ENCODE data around the gene P4HA1.

DNA sequence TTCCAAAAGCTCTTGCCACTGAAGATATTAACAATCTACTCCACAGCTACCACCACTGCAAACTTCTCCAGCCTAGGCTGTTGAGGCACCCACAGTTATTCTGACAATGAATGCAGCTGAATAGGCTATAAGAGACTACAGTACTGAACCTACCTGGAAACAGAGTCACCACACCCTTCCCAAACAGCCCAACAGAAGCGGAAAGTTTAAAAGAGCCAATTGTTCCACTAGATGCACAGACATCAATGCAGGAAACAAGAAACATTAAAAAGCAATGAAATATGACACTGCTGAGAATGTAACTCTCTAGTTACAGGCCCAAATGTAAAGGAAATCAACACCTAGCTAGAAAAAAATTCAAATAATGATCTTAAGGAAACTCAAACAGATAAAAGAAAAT lies 77.6 kb downstream of the P4HA1 start:
- no peak for TF ChIP-seq EZH2 (IDR thresholded peaks at IDR 0.05; ENCODE audit: low read length, unreplicated experiment)
- TF ChIP-seq, protein P1, sequence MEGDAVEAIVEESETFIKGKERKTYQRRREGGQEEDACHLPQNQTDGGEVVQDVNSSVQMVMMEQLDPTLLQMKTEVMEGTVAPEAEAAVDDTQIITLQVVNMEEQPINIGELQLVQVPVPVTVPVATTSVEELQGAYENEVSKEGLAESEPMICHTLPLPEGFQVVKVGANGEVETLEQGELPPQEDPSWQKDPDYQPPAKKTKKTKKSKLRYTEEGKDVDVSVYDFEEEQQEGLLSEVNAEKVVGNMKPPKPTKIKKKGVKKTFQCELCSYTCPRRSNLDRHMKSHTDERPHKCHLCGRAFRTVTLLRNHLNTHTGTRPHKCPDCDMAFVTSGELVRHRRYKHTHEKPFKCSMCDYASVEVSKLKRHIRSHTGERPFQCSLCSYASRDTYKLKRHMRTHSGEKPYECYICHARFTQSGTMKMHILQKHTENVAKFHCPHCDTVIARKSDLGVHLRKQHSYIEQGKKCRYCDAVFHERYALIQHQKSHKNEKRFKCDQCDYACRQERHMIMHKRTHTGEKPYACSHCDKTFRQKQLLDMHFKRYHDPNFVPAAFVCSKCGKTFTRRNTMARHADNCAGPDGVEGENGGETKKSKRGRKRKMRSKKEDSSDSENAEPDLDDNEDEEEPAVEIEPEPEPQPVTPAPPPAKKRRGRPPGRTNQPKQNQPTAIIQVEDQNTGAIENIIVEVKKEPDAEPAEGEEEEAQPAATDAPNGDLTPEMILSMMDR (conservative IDR thresholded peaks at IDR 0.05; ENCODE audit: low read depth, low read length) = no peak
- no peak for TF ChIP-seq EZH2phosphoT487 (IDR thresholded peaks at IDR 0.05; ENCODE audit: borderline replicate concordance, low read length)

All from PC-3 (cell line).